ENCODE results near the gene WASF3.

DNA sequence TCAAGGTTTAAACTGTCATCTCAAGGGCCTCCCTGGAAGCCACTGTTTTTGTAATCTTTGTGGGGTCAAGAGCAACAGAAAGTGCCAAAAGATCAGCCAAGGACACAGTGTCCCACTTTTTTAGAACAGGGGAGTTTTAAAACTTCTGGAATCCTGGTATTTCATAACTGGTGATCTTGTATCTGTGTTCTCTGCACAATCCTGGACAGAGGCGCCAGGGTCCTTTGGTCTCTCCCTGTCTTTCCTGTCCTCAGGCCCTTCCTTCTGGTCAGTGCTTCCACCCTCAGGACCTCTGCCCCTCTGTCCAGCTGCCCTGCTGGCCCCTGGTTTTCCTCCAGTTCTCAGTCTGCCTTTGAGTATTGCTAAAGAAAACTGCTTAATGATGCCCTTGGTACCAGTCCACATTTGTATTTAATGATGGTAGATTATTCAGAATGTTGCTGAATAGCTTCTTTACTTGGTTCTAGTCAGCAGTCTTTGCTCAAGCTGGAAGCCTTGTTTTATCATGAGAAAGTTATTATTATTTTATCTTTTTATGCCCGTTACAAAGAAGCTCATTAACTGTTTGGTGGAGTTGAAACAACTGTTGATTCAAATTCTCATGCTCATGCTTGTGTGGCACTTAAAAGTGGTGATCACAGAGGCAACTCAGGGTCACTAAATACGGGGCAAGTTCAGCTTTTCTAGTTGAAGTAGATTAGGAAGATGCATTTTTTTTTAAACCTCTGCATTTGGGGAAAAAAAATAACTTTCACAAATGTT, 47.5 kb downstream of the WASF3 start:
- TF ChIP-seq, protein P1, sequence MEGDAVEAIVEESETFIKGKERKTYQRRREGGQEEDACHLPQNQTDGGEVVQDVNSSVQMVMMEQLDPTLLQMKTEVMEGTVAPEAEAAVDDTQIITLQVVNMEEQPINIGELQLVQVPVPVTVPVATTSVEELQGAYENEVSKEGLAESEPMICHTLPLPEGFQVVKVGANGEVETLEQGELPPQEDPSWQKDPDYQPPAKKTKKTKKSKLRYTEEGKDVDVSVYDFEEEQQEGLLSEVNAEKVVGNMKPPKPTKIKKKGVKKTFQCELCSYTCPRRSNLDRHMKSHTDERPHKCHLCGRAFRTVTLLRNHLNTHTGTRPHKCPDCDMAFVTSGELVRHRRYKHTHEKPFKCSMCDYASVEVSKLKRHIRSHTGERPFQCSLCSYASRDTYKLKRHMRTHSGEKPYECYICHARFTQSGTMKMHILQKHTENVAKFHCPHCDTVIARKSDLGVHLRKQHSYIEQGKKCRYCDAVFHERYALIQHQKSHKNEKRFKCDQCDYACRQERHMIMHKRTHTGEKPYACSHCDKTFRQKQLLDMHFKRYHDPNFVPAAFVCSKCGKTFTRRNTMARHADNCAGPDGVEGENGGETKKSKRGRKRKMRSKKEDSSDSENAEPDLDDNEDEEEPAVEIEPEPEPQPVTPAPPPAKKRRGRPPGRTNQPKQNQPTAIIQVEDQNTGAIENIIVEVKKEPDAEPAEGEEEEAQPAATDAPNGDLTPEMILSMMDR (IDR thresholded peaks at IDR 0.05; ENCODE audit: low read depth, low read length, poor library complexity, severe bottlenecking) = no peak
- no peak for TF ChIP-seq EZH2phosphoT487 (IDR thresholded peaks at IDR 0.05; ENCODE audit: borderline replicate concordance, low read length)
